Measurements from ENCODE around the gene TTC13. TPM values are rescaled to one million over a fixed set of nuclear protein-coding genes. Genes with fewer than 3 reads are reported as not detected.
A peak's percentile ranks its signal among the peaks of the same experiment; 100 is the strongest.

TTC13 gene
- total and polyA plus RNA-seq, 2 of the 4 experiments (the other 2 are of a cell fraction), result 6.1 to 9.1 TPM

DNA sequence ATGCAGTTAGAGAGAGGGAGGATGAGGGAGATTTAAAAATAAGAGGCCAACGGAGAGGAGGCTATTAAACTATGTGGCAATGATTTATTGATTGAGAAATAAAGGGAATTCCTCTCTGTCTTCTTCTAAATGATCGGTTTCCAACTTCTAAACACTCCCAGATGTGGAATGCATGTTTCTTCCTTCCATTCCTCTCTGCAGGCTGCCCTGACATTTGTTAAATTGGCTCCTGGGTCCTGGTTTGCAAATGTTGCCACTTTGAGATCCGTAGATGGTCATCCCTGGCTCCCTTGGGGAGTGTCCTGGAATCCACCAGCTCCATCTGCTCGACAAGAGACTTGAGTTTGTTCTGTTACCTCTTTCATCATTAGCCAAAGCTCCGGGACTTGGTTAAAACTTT, 100.1 kb downstream of the TTC13 start:
- H2BK120ac ChIP-seq (ENCODE audit: low read depth, low read length), result peak overlapping the region; percentile 89; the same call in 1 of the 2 replicates
- peak overlapping the region; percentile 94; the same call in 1 of the 2 replicates for H4K91ac ChIP-seq (ENCODE audit: insufficient read depth, low read depth, low read length)
- H2AK9ac ChIP-seq (replicated peaks; ENCODE audit: low read depth, low read length, poor library complexity), result no peak overlapping the region
- H2BK15ac ChIP-seq (ENCODE audit: low read depth, low read length), result 0 out of 3 replicates have a peak overlapping the region, but pooled peaks have one; percentile 65
- TF ChIP-seq POLR2A (IDR thresholded peaks at IDR 0.05; ENCODE audit: low read depth, low read length) (no peak), CEBPB (IDR thresholded peaks at IDR 0.05; ENCODE audit: low read depth, low read length) (peak; percentile 70), CHD1 (IDR thresholded peaks at IDR 0.05; ENCODE audit: low read depth, low read length) (no peak)
- H3K9me1 ChIP-seq (ENCODE audit: insufficient read depth, low read length), result peaks cover 15% of the 10 kb centered on the region
- ChIA-PET POLR2A (ENCODE audit: unreplicated experiment) (interaction anchor here (1.0 kb wide), 1 partner anchor 12 kb away, joined by 3 read pairs; no protein-coding TSS in a partner anchor), CTCF (interaction anchor here (1.1 kb wide), 1 partner anchor 15 kb away, joined by 3 read pairs; no protein-coding TSS in a partner anchor)
- no peaks in the 10 kb centered on the region for H3K36me3 ChIP-seq (ENCODE audit: control insufficient read depth, insufficient read depth, low read length)
- H3K9me3 ChIP-seq (ENCODE audit: control insufficient read depth, insufficient read depth, low read length), result no peaks in the 10 kb centered on the region; the same call in 1 of the 2 replicates
- H3K4me1 ChIP-seq (ENCODE audit: control insufficient read depth, insufficient read depth, low read length), result peaks cover 28% of the 10 kb centered on the region
- peak; percentile 81 for DNase-seq
- H4K5ac ChIP-seq (ENCODE audit: low read depth, low read length), result no peak overlapping the region
- no TSS peak for BruUV-seq (replicated peaks)
- no peak overlapping the region for H3K18ac ChIP-seq (ENCODE audit: low read depth, low read length)
- no peak overlapping the region for H3K4me3 ChIP-seq (ENCODE audit: insufficient read depth, low read depth, low read length)
- H2BK5ac ChIP-seq (ENCODE audit: low read depth, low read length, poor library complexity, severe bottlenecking), result peak overlapping the region; percentile 95
- dilution Hi-C loops (cut with HindIII; ENCODE audit: low sequenced_read_pairs, unreplicated experiment), result no loop called here
- H3K27ac ChIP-seq (ENCODE audit: insufficient read depth, low read length), result peak overlapping the region; percentile 93; the same call in 1 of the 2 replicates
- no peak overlapping the region for H3K9ac ChIP-seq (ENCODE audit: low read depth, low read length)
- no peaks in the 10 kb centered on the region for H3K27me3 ChIP-seq (ENCODE audit: control insufficient read depth, insufficient read depth, low read length)
- peak overlapping the region; percentile 66 to 86; a peak in 3 of 4 replicates for H4K8ac ChIP-seq (ENCODE audit: low read depth in 2 of 2, low read length in 2 of 2)
- no CpG with 5 or more reads among the region's 5 CpGs for WGBS, 2 experiments (ENCODE audit: extremely low coverage in 2 of 2, insufficient read length in 1 of 2)
- H3K56ac ChIP-seq (ENCODE audit: extremely low read depth, insufficient read depth, low read length), result peak overlapping the region; percentile 85; the same call in 1 of the 2 replicates
- H3K23ac ChIP-seq (ENCODE audit: low read depth, low read length), result peak overlapping the region; percentile 73; the same call in 1 of the 2 replicates
- H2BK20ac ChIP-seq (ENCODE audit: low read depth, low read length), result 0 out of 2 replicates have a peak overlapping the region, but pooled peaks have one; percentile 27
- no peak overlapping the region; the same call in 1 of the 2 replicates for H3K4ac ChIP-seq (ENCODE audit: low read depth, low read length)
- peak overlapping the region; percentile 68 for H2AFZ ChIP-seq (replicated peaks; ENCODE audit: low read length, poor library complexity)
- in situ Hi-C loops (cut with MboI; ENCODE audit: low sequenced_read_pairs), result no loop called here
- no peaks in the 10 kb centered on the region for H4K20me1 ChIP-seq (ENCODE audit: insufficient read depth, low read length)
- H2AK5ac ChIP-seq (ENCODE audit: low read depth, low read length), result peak overlapping the region; percentile 80; the same call in 1 of the 2 replicates
- peak overlapping the region; percentile 17; the same call in 1 of the 2 replicates for H3K4me2 ChIP-seq (ENCODE audit: low read depth, low read length)
- peak; percentile 79 for ATAC-seq (ENCODE audit: low read depth)
- intact Hi-C loops (cut with micrococcal nuclease), result no loop called here
- H3K79me1 ChIP-seq (ENCODE audit: low read depth in 1 of 2, low read length in 2 of 2), result no peaks in the 10 kb centered on the region
- no peak overlapping the region for H3K14ac ChIP-seq (replicated peaks; ENCODE audit: low read depth, low read length)
